Measurements from ENCODE around the gene ZMYND19.
"Not testable (repeated sequence)": the region's sequence is repeated elsewhere in the genome, so short reads cannot be mapped to it uniquely, and the experiment has no call there.

ZMYND19 gene

DNA sequence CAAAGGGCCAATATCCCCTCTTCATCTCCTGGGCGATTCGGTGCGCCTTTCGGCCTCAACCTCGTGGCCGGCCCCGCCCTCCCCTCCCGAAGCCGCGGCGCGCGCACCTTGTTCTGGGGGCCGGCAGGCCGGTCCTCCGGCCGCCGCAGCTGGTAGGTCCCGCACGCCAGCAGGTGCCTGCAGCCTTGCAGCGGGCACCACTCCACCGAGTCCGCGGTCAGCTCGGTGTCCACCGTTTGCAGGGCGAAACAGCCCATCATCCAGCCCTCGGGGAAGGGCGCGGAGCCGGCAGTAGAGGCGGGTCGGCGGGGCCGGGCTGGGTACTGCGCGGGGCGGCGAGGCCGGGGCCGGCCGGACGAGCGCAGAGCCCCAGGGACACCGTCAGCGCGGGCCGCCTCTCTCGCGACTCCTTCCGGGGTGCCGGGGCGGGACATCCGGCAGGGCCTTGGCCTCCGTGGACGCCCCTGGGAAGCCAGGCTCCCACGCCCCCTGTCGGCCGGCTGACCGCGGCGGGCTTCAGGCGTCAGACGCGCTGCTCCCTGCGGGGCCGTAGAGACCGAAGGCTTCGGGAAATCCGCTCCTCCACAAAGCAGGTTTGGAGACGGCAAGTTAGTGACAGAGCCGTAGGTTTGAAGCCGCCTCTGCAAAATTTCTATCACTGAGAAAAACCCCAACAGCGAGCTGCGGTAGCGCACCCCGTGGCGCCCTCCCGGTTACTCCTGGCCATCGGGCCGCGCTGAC is 11.6 kb downstream of the ZMYND19 start, which contains the start of gene DPH7:
TSS of gene DPH7 (minus strand) at position 408 of the 741 bp plus-strand sequence. CDS start at position 260, 148 bp downstream.
- H3K4me3 ChIP-seq (ENCODE audit: low read length): peak within 1 kb of the TSS; percentile 84
- DNase-seq (ENCODE audit: low read depth): peak; percentile 87
- TF ChIP-seq, protein P1, sequence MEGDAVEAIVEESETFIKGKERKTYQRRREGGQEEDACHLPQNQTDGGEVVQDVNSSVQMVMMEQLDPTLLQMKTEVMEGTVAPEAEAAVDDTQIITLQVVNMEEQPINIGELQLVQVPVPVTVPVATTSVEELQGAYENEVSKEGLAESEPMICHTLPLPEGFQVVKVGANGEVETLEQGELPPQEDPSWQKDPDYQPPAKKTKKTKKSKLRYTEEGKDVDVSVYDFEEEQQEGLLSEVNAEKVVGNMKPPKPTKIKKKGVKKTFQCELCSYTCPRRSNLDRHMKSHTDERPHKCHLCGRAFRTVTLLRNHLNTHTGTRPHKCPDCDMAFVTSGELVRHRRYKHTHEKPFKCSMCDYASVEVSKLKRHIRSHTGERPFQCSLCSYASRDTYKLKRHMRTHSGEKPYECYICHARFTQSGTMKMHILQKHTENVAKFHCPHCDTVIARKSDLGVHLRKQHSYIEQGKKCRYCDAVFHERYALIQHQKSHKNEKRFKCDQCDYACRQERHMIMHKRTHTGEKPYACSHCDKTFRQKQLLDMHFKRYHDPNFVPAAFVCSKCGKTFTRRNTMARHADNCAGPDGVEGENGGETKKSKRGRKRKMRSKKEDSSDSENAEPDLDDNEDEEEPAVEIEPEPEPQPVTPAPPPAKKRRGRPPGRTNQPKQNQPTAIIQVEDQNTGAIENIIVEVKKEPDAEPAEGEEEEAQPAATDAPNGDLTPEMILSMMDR (conservative IDR thresholded peaks at IDR 0.05; ENCODE audit: low read length): peak; percentile 68

DNA sequence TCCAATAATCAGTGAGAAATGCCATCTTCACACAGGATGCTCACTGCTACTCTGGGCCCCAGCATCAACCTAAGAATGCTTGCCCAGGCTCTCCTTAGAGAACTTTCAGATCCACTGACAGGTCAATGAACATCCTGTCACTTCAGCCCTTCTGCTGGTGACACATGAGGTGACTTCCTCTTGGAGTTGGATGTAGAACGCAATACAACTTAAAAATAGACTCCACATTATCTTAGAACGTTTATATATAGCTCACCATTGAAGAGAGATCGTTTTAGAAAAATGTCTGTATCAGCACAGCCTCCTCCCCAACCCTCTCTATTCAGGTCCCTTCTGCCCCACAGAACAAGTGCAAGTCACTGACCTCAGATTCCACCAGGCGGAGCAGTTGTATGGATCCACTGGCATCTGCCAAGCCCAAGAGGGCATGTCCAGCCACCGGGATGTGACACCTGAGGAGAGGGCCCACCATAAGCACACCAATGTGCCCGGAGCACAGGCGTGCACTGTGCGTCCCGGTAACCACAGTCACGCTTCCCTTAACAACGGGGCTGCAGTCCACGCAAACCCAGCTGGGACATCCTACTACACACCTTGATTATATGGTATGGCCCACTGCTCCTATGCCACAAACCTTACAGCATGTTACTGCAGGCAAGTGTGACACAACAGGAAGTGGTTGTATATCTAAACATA is 14.4 kb downstream of the ZMYND19 start:
- TF ChIP-seq, protein P1 (conservative IDR thresholded peaks at IDR 0.05; ENCODE audit: low read length): no peak
- DNase-seq (ENCODE audit: low read depth): no peak
- no peak overlapping the region for H3K4me3 ChIP-seq (ENCODE audit: low read length)

DNA sequence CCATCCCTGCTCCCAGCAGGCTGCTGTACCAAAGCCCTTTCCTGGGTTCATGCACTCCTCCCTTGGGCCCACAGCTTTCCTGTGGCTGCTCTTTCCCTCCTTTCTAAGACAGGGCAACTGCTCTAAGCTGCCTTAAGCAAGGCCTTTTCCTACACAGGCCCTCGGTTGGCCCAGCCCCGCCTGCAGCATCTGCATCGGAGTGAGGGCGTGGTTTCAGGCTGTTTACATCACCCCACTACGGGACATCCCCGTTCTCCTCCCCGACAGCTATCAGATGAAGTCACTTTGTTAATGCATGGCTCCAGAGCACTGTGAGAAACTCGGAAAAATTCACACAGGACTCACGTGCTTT is 15.0 kb downstream of the ZMYND19 start:
- no peak for DNase-seq (ENCODE audit: low read depth)
- TF ChIP-seq, protein P1 (conservative IDR thresholded peaks at IDR 0.05; ENCODE audit: low read length): no peak
- H3K4me3 ChIP-seq (ENCODE audit: low read length): no peak overlapping the region

DNA sequence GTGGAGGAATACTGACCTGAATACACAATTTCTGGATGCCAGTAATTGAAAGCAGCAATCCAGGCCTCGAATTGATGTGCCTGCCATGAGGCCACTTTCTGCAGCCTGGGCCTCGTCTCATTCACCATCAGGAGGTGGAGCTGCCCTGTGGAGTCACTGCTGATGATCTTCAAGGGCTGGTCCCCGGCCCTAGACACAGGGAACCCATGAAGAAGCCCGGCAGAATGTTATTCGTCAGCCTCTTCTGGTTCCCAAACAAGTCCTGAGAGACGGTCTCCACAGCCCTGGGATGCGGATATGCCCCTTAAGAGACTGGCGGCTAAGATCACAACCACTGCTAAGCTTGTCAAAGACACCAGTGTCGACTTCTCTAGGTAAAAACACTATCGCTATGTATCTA is 16.1 kb downstream of the ZMYND19 start:
- DNase-seq (ENCODE audit: low read depth): no peak
- no peak overlapping the region for H3K4me3 ChIP-seq (ENCODE audit: low read length)
- TF ChIP-seq, protein P1 (conservative IDR thresholded peaks at IDR 0.05; ENCODE audit: low read length): no peak

DNA sequence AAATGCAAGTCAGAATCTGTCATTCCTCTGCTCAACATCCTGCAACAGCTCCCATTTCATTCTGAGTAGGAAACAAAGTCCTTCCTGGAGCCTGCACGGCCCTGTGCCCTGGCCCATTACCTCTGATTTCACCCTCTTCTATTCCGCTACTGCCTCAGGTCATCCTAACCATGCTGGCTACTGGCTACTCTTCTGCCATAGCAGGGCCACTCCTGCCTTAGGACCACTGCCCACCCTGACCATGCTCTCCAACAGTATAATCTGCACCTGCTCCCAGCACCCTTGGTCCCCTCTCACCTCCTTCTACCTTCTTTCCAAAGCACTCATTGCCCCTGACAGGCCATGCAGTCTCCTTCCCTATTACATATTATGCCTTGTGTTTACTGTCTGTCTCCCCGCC is 19.7 kb downstream of the ZMYND19 start:
- H3K4me3 ChIP-seq (ENCODE audit: low read length): no peak overlapping the region
- DNase-seq (ENCODE audit: low read depth): no peak
- TF ChIP-seq, protein P1 (conservative IDR thresholded peaks at IDR 0.05; ENCODE audit: low read length): no peak

DNA sequence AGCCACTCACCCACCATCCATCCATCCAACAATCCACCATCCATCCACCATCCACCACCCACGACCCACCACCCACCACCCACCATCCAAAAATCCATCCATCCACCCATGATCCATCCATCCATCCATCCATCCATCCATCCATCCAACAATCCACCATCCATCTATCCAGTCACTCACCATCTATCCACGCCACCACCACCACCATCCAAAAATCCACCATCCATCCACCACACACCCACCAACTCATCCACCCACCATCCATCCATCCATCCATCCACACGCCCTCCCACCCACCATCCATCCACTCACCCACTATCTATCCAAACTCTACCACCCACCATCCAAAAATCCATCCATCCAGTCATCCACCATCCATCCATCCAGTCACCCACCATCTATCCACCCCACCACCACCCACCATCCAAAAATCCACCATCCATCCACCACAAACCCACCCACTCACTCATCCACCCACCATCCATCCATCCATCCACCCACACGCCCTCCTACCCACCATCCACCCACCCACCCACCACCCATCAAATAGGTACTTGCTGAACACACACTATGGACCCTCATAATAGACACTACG is 20.6 kb downstream of the ZMYND19 start:
- TF ChIP-seq, protein P1 (conservative IDR thresholded peaks at IDR 0.05; ENCODE audit: low read length): no peak
- DNase-seq (ENCODE audit: low read depth): no peak
- no peak overlapping the region for H3K4me3 ChIP-seq (ENCODE audit: low read length)

DNA sequence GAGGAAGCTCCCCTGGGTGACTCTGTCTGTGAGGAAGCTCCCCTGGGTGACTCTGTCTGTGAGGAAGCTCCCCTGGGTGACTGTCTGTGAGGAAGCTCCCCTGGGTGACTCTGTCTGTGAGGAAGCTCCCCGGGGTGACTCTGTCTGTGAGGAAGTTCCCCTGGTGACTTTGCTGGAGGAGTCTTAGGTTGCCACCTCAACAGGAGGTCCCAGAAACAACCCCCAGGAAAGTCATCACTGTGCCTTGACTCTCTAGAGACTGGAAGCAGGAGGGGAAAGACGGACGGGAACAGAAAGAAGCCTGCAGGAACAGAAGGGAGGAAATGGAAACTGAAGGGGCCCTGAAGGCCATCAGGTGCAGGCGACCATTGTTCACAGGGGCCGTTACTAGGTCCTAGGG is 21.9 kb downstream of the ZMYND19 start:
- not testable (repeated sequence) for H3K4me3 ChIP-seq (ENCODE audit: low read length); DNase-seq (ENCODE audit: low read depth)
